Panc1 (cell line): ENCODE results near the gene UBL4B. TPM values are rescaled to one million over a fixed set of nuclear protein-coding genes. Genes with fewer than 3 reads are reported as not detected.

Source experiments
- ATAC-seq: fragments of 200-7000 bp; cut with Tn5 transposase; 2 replicates; pipeline ENCODE4 v1.9.1; 2020; ENCODE audit warnings: mild to moderate bottlenecking, moderate library complexity
- BruUV-seq: library from RNA; stranded (reverse); fragments of 400-500 nt; replicated peaks from 2 replicates; lab custom pipeline; 2021; lab: Mats Ljungman, UMichigan
- CTCF ChIA-PET: fragments of 300-600 bp; sonication (Branson Sonifier 250); formaldehyde crosslinking; loops from one replicate; lab custom pipeline; 2022; ENCODE audit warnings: antibody characterized with exemption; lab: Charles Lee
- POLR2A ChIA-PET: fragments of 300-600 bp; sonication (Branson Sonifier 250); formaldehyde crosslinking; loops from one replicate; lab custom pipeline; 2022; ENCODE audit warnings: antibody characterized with exemption; lab: Charles Lee
- DNase-seq: peaks from one replicate; pipeline ENCODE4 v3.0.0-alpha.2; 2010; ENCODE audit warnings: low read depth, low spot score
- H3K27ac ChIP-seq: 2 replicates; pipeline ENCODE4 v1.5.1; 2011; ENCODE audit warnings: mild to moderate bottlenecking, low read length, inconsistent platforms
- H3K27me3 ChIP-seq: fragments of 200-500 bp; sonication (Bioruptor generic); 2 replicates; pipeline ENCODE4 v1.6.0; 2014; ENCODE audit warnings: low read length, inconsistent platforms; ENCODE audit not compliant: control insufficient read depth, insufficient read depth
- H3K36me3 ChIP-seq: fragments of 200-500 bp; sonication (Bioruptor generic); 2 replicates; pipeline ENCODE4 v1.5.1; 2014; ENCODE audit warnings: inconsistent platforms, mild to moderate bottlenecking, low read length, moderate library complexity; ENCODE audit not compliant: control insufficient read depth, insufficient read depth
- H3K4me1 ChIP-seq: 2 replicates; pipeline ENCODE4 v1.5.1; 2011; ENCODE audit warnings: inconsistent platforms, mild to moderate bottlenecking, low read length, moderate library complexity; ENCODE audit not compliant: control insufficient read depth, insufficient read depth
- H3K4me3 ChIP-seq, 2 experiments: 2 replicates each; pipeline ENCODE4 v1.5.1; 2011 to 2012; ENCODE audit warnings: low read depth in 2 of 2, low read length in 2 of 2, mild to moderate bottlenecking in 2 of 2, inconsistent platforms in 1 of 2, moderate library complexity in 1 of 2
- H3K9me3 ChIP-seq: fragments of 200-500 bp; sonication (Bioruptor generic); 2 replicates; pipeline ENCODE4 v1.5.1; 2014; ENCODE audit warnings: low read depth, mild to moderate bottlenecking, inconsistent platforms, low read length, moderate library complexity; ENCODE audit not compliant: control insufficient read depth, insufficient read depth
- CTCF ChIP-seq: fragments of 450-650 bp; IDR thresholded peaks from 2 replicates; pipeline ENCODE4 v1.5.1; 2017; ENCODE audit warnings: mild to moderate bottlenecking
- POLR2AphosphoS5 ChIP-seq: IDR thresholded peaks from 2 replicates; pipeline ENCODE4 v1.6.1; 2012; ENCODE audit warnings: mild to moderate bottlenecking, low read depth, low read length, moderate library complexity
- REST ChIP-seq, 2 experiments: IDR thresholded peaks; 2 replicates each; pipeline ENCODE4 v1.6.1; 2011 to 2012; ENCODE audit warnings: low read depth in 2 of 2, control low read depth in 1 of 2, low read length in 1 of 2, mild to moderate bottlenecking in 1 of 2, moderate library complexity in 1 of 2; ENCODE audit not compliant: insufficient read depth in 1 of 2
- SIN3A ChIP-seq: IDR thresholded peaks from 2 replicates; pipeline ENCODE4 v1.6.1; 2012; ENCODE audit warnings: low read depth, mild to moderate bottlenecking, low read length, moderate library complexity, borderline replicate concordance; ENCODE audit not compliant: insufficient read depth
- TCF7L2 ChIP-seq: IDR thresholded peaks from 2 replicates; pipeline ENCODE4 v1.6.1; 2011; ENCODE audit warnings: mild to moderate bottlenecking, low read depth, low read length, inconsistent platforms
- in situ Hi-C: cut with HindIII; loops from 2 replicates; pipeline ENCODE4 v1.10.0; 2016; ENCODE audit warnings: low sequenced_read_pairs, low pct_unique_long_range_greater_than_20kb
- intact Hi-C: fragments of 100-400 bp; cut with micrococcal nuclease; formaldehyde crosslinking; loops from one replicate; pipeline ENCODE4 v1.10.0; 2022; ENCODE audit not compliant: unreplicated experiment
- total RNA-seq: library from RNA; stranded (reverse); gene quantifications from one replicate; pipeline ENCODE4 v1.2.1, GENCODE V29; 2021; ENCODE audit not compliant: unreplicated experiment

Gene UBL4B
- total RNA-seq, 1 experiment from 2014 or later = not detected

- in situ Hi-C loops = no loop called here
- intact Hi-C loops = no loop called here
- Histone ChIP-seq H3K4me1 (no peaks in the 10 kb centered on the region), H3K36me3 (no peaks in the 10 kb centered on the region), H3K9me3 (no peaks in the 10 kb centered on the region), H3K27me3 (peaks cover 15% of the 10 kb centered on the region), H3K27ac (no peak overlapping the region), H3K4me3 (no peak overlapping the region)
- ATAC-seq (no peak), DNase-seq (no peak)
- POLR2A ChIA-PET = interaction anchor here (0.6 kb wide), 1 partner anchor 128 kb away, joined by 3 read pairs; no protein-coding TSS in a partner anchor
- BruUV-seq = no TSS peak
- TF ChIP-seq REST (IDR thresholded peaks at IDR 0.05; ENCODE audit: insufficient read depth in 1 of 2, low read depth in 2 of 2, low read length in 1 of 2) = no peak
- TF ChIP-seq TCF7L2 = no peak
- no peak for TF ChIP-seq SIN3A
- no peak for TF ChIP-seq CTCF
- TF ChIP-seq POLR2AphosphoS5 = no peak
- CTCF ChIA-PET = no interaction called here
Observed at GRCh38 chr1:110144366-110144765, 32.1 kb downstream of the UBL4B start.

GRCh38 chr1:110148961-110149360 is 36.7 kb downstream of the UBL4B start:
- ChIA-PET POLR2A (no interaction called here), CTCF (no interaction called here)
- H3K4me3 ChIP-seq = no peak overlapping the region
- ATAC-seq (no peak), DNase-seq (no peak)
- intact Hi-C loops (no loop called here), in situ Hi-C loops (no loop called here)
- no peaks in the 10 kb centered on the region for H3K4me1 ChIP-seq
- no peaks in the 10 kb centered on the region for H3K36me3 ChIP-seq
- H3K27me3 ChIP-seq = peaks cover 11% of the 10 kb centered on the region
- H3K9me3 ChIP-seq = no peaks in the 10 kb centered on the region
- TF ChIP-seq POLR2AphosphoS5 (no peak), CTCF (peak; percentile 74), TCF7L2 (no peak)
- no peak overlapping the region for H3K27ac ChIP-seq
- BruUV-seq = no TSS peak
